K562 (cell line): Measurements from ENCODE around the gene CASP9. TPM values are rescaled to one million over a fixed set of nuclear protein-coding genes. Genes with fewer than 3 reads are reported as not detected.

ENCODE experiments used
- CHD4 ChIP-seq: fragments of 200-600 bp; sonication (generic); IDR thresholded peaks from 3 replicates; pipeline ENCODE4 v1.6.1; 2012; ENCODE audit warnings: low read depth, mild to moderate bottlenecking, mixed read lengths, low read length, inconsistent platforms; ENCODE audit not compliant: insufficient read depth, insufficient replicate concordance, poor library complexity, severe bottlenecking
- ELF2 ChIP-seq: fragments of 250-450 bp; sonication (Bioruptor Pico); IDR thresholded peaks from 2 replicates; pipeline ENCODE4 v1.5.0; 2021; ENCODE audit warnings: mild to moderate bottlenecking
- JUNB ChIP-seq: fragments of 450-650 bp; formaldehyde crosslinking; conservative IDR thresholded peaks from 2 replicates; pipeline ENCODE4 v1.4.0; 2020; ENCODE audit warnings: mild to moderate bottlenecking
- KDM4B ChIP-seq, 2 experiments: fragments of 450-650 bp in 1 of 2; sonication (generic) in 1 of 2; IDR thresholded peaks; 2 replicates each; pipeline ENCODE4 v1.6.1; 2016 to 2017; ENCODE audit warnings: borderline replicate concordance in 2 of 2, antibody characterized with exemption in 1 of 2, low read depth in 1 of 2, mild to moderate bottlenecking in 1 of 2
- MTA3 ChIP-seq: fragments of 450-650 bp; formaldehyde crosslinking; IDR thresholded peaks from 2 replicates; pipeline ENCODE4 v1.6.1; 2017; ENCODE audit warnings: mild to moderate bottlenecking, borderline replicate concordance
- SMAD3 ChIP-seq: fragments of 450-650 bp; formaldehyde crosslinking; conservative IDR thresholded peaks from 2 replicates; pipeline ENCODE4 v1.4.0; 2020; ENCODE audit warnings: mild to moderate bottlenecking
- SRSF9 ChIP-seq: fragments of 200-400 bp; formaldehyde crosslinking; IDR thresholded peaks from 2 replicates; pipeline ENCODE4 v1.6.1; 2017; ENCODE audit warnings: low read depth, low read length, borderline replicate concordance
- ZNF253 ChIP-seq: fragments of 250-450 bp; sonication (Bioruptor Pico); conservative IDR thresholded peaks from 2 replicates; pipeline ENCODE4 v1.6.1; 2021; ENCODE audit warnings: mild to moderate bottlenecking
- ZNF282 ChIP-seq: sonication (generic); formaldehyde crosslinking; IDR thresholded peaks from 2 replicates; pipeline ENCODE4 v1.8.1; 2023; ENCODE audit warnings: missing genetic modification reagents
- polyA plus RNA-seq, 8 experiments: library from polyadenylated mRNA; depleted of rRNA in 4 of 8; stranded (reverse) in 5 of 8; unstranded in 3 of 8; fragments of >200 nt; fragmentation: Nextera tagmentation in 2 of 8; fragmentation: Illumina TruSeq in 1 of 8; extraction: Ambion mirVana in 2 of 8; extraction: Trizol in 1 of 8; gene quantifications; 2 replicates each; pipeline versions ENCODE4 v1.2.1 to v1.2.3, GENCODE V29; 2011 to 2014; ENCODE audit warnings: inconsistent platforms in 1 of 8, missing spikeins in 1 of 8
- total RNA-seq, 7 experiments: library from RNA; depleted of rRNA in 6 of 7; stranded (reverse); fragments of >200 nt in 6 of 7; fragmentation: Illumina TruSeq in 2 of 7; extraction: Trizol in 2 of 7; gene quantifications; 2 replicates each; pipeline versions ENCODE4 v1.2.1 to v1.2.3, GENCODE V29; 2011 to 2021; ENCODE audit warnings: low replicate concordance in 1 of 7
- TF ChIP-seq, protein P1 (sequence below): fragments of 450-650 bp; IDR thresholded peaks from 2 replicates; pipeline ENCODE4 v1.6.1; 2016; ENCODE audit warnings: mild to moderate bottlenecking, moderate library complexity
- TF ChIP-seq, protein P2 (sequence below): fragments of 250-450 bp; sonication (Bioruptor Pico); IDR thresholded peaks from 2 replicates; pipeline ENCODE4 v1.4.0; 2020; ENCODE audit warnings: mild to moderate bottlenecking, moderate library complexity
- TF ChIP-seq, protein P3 (sequence below): sonication (generic); formaldehyde crosslinking; IDR thresholded peaks from 2 replicates; pipeline ENCODE4 v1.8.0; 2022; ENCODE audit warnings: missing genetic modification reagents, mild to moderate bottlenecking, borderline replicate concordance

CASP9 gene
- total and polyA plus RNA-seq, 9 of the 15 experiments (the other 6 are each of a cell fraction or from before 2014, with no cell fraction given) = 10.8 to 54.1 (median 30.7) TPM

DNA sequence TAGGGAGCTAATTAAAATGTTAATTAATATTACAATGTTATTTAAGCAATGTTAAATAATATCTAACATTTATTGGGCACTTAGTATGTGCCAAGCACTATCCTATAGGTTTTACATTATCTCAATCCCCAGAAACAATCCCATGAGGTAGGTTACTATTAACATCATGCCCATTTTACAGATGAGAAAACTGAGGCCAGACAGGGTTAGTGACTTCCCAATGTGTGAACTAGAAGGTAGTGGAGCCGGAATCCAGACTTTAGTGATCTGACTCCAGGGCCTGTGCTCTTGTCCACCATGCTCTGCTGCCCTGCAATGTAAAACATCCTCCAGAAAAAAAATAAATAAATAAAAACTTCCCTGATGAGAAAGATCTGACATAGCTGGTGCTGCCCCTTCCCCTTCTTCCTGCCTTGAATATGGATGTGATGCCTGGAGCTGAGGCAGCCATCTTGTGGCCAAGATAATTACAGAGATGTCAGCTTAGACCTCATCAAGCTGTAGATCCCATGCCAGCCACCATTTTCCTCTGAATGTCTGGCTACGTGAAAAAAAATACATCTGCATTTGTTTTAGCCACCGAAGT lies 75.0 kb downstream of the CASP9 start (continued):
- TF ChIP-seq, protein P1, sequence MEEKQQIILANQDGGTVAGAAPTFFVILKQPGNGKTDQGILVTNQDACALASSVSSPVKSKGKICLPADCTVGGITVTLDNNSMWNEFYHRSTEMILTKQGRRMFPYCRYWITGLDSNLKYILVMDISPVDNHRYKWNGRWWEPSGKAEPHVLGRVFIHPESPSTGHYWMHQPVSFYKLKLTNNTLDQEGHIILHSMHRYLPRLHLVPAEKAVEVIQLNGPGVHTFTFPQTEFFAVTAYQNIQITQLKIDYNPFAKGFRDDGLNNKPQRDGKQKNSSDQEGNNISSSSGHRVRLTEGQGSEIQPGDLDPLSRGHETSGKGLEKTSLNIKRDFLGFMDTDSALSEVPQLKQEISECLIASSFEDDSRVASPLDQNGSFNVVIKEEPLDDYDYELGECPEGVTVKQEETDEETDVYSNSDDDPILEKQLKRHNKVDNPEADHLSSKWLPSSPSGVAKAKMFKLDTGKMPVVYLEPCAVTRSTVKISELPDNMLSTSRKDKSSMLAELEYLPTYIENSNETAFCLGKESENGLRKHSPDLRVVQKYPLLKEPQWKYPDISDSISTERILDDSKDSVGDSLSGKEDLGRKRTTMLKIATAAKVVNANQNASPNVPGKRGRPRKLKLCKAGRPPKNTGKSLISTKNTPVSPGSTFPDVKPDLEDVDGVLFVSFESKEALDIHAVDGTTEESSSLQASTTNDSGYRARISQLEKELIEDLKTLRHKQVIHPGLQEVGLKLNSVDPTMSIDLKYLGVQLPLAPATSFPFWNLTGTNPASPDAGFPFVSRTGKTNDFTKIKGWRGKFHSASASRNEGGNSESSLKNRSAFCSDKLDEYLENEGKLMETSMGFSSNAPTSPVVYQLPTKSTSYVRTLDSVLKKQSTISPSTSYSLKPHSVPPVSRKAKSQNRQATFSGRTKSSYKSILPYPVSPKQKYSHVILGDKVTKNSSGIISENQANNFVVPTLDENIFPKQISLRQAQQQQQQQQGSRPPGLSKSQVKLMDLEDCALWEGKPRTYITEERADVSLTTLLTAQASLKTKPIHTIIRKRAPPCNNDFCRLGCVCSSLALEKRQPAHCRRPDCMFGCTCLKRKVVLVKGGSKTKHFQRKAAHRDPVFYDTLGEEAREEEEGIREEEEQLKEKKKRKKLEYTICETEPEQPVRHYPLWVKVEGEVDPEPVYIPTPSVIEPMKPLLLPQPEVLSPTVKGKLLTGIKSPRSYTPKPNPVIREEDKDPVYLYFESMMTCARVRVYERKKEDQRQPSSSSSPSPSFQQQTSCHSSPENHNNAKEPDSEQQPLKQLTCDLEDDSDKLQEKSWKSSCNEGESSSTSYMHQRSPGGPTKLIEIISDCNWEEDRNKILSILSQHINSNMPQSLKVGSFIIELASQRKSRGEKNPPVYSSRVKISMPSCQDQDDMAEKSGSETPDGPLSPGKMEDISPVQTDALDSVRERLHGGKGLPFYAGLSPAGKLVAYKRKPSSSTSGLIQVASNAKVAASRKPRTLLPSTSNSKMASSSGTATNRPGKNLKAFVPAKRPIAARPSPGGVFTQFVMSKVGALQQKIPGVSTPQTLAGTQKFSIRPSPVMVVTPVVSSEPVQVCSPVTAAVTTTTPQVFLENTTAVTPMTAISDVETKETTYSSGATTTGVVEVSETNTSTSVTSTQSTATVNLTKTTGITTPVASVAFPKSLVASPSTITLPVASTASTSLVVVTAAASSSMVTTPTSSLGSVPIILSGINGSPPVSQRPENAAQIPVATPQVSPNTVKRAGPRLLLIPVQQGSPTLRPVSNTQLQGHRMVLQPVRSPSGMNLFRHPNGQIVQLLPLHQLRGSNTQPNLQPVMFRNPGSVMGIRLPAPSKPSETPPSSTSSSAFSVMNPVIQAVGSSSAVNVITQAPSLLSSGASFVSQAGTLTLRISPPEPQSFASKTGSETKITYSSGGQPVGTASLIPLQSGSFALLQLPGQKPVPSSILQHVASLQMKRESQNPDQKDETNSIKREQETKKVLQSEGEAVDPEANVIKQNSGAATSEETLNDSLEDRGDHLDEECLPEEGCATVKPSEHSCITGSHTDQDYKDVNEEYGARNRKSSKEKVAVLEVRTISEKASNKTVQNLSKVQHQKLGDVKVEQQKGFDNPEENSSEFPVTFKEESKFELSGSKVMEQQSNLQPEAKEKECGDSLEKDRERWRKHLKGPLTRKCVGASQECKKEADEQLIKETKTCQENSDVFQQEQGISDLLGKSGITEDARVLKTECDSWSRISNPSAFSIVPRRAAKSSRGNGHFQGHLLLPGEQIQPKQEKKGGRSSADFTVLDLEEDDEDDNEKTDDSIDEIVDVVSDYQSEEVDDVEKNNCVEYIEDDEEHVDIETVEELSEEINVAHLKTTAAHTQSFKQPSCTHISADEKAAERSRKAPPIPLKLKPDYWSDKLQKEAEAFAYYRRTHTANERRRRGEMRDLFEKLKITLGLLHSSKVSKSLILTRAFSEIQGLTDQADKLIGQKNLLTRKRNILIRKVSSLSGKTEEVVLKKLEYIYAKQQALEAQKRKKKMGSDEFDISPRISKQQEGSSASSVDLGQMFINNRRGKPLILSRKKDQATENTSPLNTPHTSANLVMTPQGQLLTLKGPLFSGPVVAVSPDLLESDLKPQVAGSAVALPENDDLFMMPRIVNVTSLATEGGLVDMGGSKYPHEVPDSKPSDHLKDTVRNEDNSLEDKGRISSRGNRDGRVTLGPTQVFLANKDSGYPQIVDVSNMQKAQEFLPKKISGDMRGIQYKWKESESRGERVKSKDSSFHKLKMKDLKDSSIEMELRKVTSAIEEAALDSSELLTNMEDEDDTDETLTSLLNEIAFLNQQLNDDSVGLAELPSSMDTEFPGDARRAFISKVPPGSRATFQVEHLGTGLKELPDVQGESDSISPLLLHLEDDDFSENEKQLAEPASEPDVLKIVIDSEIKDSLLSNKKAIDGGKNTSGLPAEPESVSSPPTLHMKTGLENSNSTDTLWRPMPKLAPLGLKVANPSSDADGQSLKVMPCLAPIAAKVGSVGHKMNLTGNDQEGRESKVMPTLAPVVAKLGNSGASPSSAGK = no peak
- TF ChIP-seq, protein P2, sequence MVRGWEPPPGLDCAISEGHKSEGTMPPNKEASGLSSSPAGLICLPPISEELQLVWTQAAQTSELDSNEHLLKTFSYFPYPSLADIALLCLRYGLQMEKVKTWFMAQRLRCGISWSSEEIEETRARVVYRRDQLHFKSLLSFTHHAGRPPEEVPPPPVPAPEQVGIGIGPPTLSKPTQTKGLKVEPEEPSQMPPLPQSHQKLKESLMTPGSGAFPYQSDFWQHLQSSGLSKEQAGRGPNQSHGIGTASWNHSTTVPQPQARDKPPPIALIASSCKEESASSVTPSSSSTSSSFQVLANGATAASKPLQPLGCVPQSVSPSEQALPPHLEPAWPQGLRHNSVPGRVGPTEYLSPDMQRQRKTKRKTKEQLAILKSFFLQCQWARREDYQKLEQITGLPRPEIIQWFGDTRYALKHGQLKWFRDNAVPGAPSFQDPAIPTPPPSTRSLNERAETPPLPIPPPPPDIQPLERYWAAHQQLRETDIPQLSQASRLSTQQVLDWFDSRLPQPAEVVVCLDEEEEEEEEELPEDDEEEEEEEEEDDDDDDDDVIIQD = no peak
- no peak for TF ChIP-seq KDM4B (IDR thresholded peaks at IDR 0.05; ENCODE audit: borderline replicate concordance in 2 of 2, low read depth in 1 of 2)
- TF ChIP-seq ZNF253 = no peak
- TF ChIP-seq CHD4 = peak; percentile 68
- no peak for TF ChIP-seq SRSF9
- TF ChIP-seq SMAD3 (CRISPR knock-in tag) = no peak
- TF ChIP-seq JUNB (CRISPR knock-in tag) = no peak
- no peak for TF ChIP-seq MTA3
- no peak for TF ChIP-seq ZNF282 (CRISPR knock-in tag)
- TF ChIP-seq ELF2 (CRISPR knock-in tag) = no peak
- TF ChIP-seq, protein P3, sequence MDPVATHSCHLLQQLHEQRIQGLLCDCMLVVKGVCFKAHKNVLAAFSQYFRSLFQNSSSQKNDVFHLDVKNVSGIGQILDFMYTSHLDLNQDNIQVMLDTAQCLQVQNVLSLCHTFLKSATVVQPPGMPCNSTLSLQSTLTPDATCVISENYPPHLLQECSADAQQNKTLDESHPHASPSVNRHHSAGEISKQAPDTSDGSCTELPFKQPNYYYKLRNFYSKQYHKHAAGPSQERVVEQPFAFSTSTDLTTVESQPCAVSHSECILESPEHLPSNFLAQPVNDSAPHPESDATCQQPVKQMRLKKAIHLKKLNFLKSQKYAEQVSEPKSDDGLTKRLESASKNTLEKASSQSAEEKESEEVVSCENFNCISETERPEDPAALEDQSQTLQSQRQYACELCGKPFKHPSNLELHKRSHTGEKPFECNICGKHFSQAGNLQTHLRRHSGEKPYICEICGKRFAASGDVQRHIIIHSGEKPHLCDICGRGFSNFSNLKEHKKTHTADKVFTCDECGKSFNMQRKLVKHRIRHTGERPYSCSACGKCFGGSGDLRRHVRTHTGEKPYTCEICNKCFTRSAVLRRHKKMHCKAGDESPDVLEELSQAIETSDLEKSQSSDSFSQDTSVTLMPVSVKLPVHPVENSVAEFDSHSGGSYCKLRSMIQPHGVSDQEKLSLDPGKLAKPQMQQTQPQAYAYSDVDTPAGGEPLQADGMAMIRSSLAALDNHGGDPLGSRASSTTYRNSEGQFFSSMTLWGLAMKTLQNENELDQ (CRISPR knock-in tag) = no peak
